Measurements from ENCODE around the gene LIN54.
A peak's percentile ranks its signal among the peaks of the same experiment; 100 is the strongest.
"Not testable (repeated sequence)": the region's sequence is repeated elsewhere in the genome, so short reads cannot be mapped to it uniquely, and the experiment has no call there.

LIN54 gene

DNA sequence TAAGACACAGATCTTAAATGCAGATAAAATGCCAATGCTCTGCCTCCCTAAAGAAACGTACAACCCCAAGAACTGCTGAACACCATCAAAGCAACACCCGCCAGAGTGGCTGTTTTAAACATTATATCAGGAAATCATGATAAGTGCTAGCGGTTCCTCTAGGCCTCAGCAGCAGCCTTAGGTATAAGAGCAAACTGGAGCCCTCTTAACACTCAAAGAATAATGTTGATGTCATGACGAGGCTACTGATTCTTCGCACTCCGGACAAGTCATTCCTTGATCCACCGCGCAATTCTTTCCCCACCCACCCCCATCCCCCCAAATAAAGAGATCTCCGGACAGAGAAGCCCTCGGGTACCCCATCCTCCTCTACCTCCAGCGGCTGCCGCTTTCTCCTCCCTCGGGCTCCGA lies 507 bp downstream of the LIN54 start:
- peak; percentile 3 for ATAC-seq
- TF ChIP-seq TOX (CRISPR knock-in tag; IDR thresholded peaks at IDR 0.05; ENCODE audit: borderline replicate concordance), result no peak
- TF ChIP-seq BACH2 (CRISPR knock-in tag; IDR thresholded peaks at IDR 0.05; ENCODE audit: borderline replicate concordance), result no peak
- TF ChIP-seq, protein P1, sequence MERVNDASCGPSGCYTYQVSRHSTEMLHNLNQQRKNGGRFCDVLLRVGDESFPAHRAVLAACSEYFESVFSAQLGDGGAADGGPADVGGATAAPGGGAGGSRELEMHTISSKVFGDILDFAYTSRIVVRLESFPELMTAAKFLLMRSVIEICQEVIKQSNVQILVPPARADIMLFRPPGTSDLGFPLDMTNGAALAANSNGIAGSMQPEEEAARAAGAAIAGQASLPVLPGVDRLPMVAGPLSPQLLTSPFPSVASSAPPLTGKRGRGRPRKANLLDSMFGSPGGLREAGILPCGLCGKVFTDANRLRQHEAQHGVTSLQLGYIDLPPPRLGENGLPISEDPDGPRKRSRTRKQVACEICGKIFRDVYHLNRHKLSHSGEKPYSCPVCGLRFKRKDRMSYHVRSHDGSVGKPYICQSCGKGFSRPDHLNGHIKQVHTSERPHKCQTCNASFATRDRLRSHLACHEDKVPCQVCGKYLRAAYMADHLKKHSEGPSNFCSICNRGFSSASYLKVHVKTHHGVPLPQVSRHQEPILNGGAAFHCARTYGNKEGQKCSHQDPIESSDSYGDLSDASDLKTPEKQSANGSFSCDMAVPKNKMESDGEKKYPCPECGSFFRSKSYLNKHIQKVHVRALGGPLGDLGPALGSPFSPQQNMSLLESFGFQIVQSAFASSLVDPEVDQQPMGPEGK (CRISPR knock-in tag; IDR thresholded peaks at IDR 0.05; ENCODE audit: borderline replicate concordance), result no peak
- TF ChIP-seq GLIS3 (CRISPR knock-in tag; IDR thresholded peaks at IDR 0.05), result no peak
- no peak for TF ChIP-seq PPARA (CRISPR knock-in tag; IDR thresholded peaks at IDR 0.05; ENCODE audit: borderline replicate concordance)
- TF ChIP-seq CSDC2 (CRISPR knock-in tag; IDR thresholded peaks at IDR 0.05), result no peak
- TF ChIP-seq CSRNP3 (CRISPR knock-in tag; IDR thresholded peaks at IDR 0.05), result no peak

DNA sequence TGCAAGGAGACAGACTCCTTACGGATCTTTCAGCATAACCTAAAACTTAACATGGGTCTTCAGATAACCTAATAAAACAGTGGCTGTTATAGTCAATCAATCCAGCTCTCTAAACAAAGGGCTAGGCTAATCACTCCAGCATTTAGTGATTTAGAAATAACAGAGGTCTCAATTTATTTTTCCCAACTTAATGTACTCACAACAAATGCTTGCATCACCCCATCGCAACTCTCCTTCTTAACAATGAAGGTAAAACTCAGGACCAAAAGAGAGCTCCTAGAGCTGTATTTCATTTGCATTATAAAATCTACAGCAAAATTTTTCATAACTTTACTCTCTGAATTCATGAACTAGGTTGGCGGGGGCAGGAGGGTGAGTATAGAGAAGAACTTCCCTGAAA lies 1.1 kb downstream of the LIN54 start:
- no peak for TF ChIP-seq ARNTL (CRISPR knock-in tag; IDR thresholded peaks at IDR 0.05; ENCODE audit: borderline replicate concordance, low read depth)
- TF ChIP-seq ZFP30 (CRISPR knock-in tag; IDR thresholded peaks at IDR 0.05), result no peak
- TF ChIP-seq CSRNP3 (CRISPR knock-in tag; IDR thresholded peaks at IDR 0.05), result no peak
- no peak for TF ChIP-seq ZFP3 (CRISPR knock-in tag; IDR thresholded peaks at IDR 0.05)
- TF ChIP-seq CREB5 (CRISPR knock-in tag; IDR thresholded peaks at IDR 0.05; ENCODE audit: low read depth), result no peak
- TF ChIP-seq ZNF8 (CRISPR knock-in tag; IDR thresholded peaks at IDR 0.05), result no peak
- no peak for TF ChIP-seq OSR1 (CRISPR knock-in tag; IDR thresholded peaks at IDR 0.05)
- TF ChIP-seq PPARA (CRISPR knock-in tag; IDR thresholded peaks at IDR 0.05; ENCODE audit: borderline replicate concordance), result no peak

GRCh38 chr4:83003044-83003791 lies 7.4 kb downstream of the LIN54 start:
- ATAC-seq, result not testable (repeated sequence)

More for the DNA sequence above, 1.1 kb downstream of the LIN54 start:
- ATAC-seq, result no peak

DNA sequence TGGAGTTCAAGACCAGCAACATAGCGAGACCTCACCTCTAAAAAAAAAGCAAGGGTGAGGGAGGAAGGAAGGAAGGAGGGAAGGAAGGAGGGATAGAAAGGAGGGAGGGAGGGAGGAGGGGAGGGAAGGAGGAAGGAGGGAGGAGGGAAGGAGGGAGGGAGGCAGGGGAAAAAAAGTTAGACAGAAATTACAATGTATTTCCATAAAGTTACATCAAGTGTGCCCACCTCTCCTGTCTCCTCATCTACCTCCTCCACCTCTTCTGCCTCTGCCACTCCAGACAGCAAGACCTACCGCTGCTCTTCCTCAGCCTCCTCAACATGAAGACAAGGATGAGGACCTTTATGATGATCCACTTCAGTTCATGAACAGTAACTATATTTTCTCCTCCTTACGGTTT lies 8.3 kb downstream of the LIN54 start:
- TF ChIP-seq PPARA (CRISPR knock-in tag; IDR thresholded peaks at IDR 0.05; ENCODE audit: borderline replicate concordance) (no peak), SNAI2 (CRISPR knock-in tag; IDR thresholded peaks at IDR 0.05) (no peak), CSDC2 (CRISPR knock-in tag; IDR thresholded peaks at IDR 0.05) (no peak), TCF4 (CRISPR knock-in tag; IDR thresholded peaks at IDR 0.05; ENCODE audit: borderline replicate concordance) (no peak), CSRNP3 (CRISPR knock-in tag; IDR thresholded peaks at IDR 0.05) (no peak), CREB5 (CRISPR knock-in tag; IDR thresholded peaks at IDR 0.05; ENCODE audit: low read depth) (no peak), TOX (CRISPR knock-in tag; IDR thresholded peaks at IDR 0.05; ENCODE audit: borderline replicate concordance) (no peak), ZNF565 (CRISPR knock-in tag; conservative IDR thresholded peaks at IDR 0.05; ENCODE audit: low read depth) (no peak), ZNF8 (CRISPR knock-in tag; IDR thresholded peaks at IDR 0.05) (no peak), ESRRG (CRISPR knock-in tag; IDR thresholded peaks at IDR 0.05) (no peak)
- TF ChIP-seq, protein P1 (CRISPR knock-in tag; IDR thresholded peaks at IDR 0.05; ENCODE audit: borderline replicate concordance), result no peak
- TF ChIP-seq, protein P2, sequence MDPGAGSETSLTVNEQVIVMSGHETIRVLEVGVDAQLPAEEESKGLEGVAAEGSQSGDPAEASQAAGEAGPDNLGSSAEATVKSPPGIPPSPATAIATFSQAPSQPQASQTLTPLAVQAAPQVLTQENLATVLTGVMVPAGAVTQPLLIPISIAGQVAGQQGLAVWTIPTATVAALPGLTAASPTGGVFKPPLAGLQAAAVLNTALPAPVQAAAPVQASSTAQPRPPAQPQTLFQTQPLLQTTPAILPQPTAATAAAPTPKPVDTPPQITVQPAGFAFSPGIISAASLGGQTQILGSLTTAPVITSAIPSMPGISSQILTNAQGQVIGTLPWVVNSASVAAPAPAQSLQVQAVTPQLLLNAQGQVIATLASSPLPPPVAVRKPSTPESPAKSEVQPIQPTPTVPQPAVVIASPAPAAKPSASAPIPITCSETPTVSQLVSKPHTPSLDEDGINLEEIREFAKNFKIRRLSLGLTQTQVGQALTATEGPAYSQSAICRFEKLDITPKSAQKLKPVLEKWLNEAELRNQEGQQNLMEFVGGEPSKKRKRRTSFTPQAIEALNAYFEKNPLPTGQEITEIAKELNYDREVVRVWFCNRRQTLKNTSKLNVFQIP (CRISPR knock-in tag; IDR thresholded peaks at IDR 0.05; ENCODE audit: borderline replicate concordance, low read depth), result no peak
- no peak for ATAC-seq

Measured in SK-N-SH treated with all-trans-retinoic acid at 6 μM for 48 hours (cell line).